IMR-90 (cell line): ENCODE results near the gene GAD2. TPM values are rescaled to one million over a fixed set of nuclear protein-coding genes. Genes with fewer than 3 reads are reported as not detected.

Source experiments
- ATAC-seq: fragments of 200-7000 bp; cut with Tn5 transposase; 2 replicates; pipeline ENCODE4 v1.9.1; 2020; ENCODE audit warnings: low read depth, mild to moderate bottlenecking, moderate library complexity
- BruUV-seq: library from RNA; stranded (reverse); fragments of 400-500 nt; replicated peaks from 2 replicates; lab custom pipeline; 2021; lab: Mats Ljungman, UMichigan
- CTCF ChIA-PET: fragments of 300-600 bp; formaldehyde crosslinking; extraction: SDS; loops from one replicate; lab custom pipeline; 2021; ENCODE audit warnings: antibody characterized with exemption; lab: Yijun Ruan, JAX
- POLR2A ChIA-PET: fragments of 300-600 bp; sonication (Branson Sonifier 250); formaldehyde crosslinking; loops from one replicate; lab custom pipeline; 2022; ENCODE audit warnings: antibody characterized with exemption; ENCODE audit not compliant: unreplicated experiment; lab: Charles Lee
- DNase-seq: peaks from one replicate; pipeline ENCODE4 v3.0.0; 2013
- H2AFZ ChIP-seq: replicated peaks from 2 replicates; pipeline ENCODE3; 2013; ENCODE audit warnings: low read length, mild to moderate bottlenecking; ENCODE audit not compliant: poor library complexity
- H2AK5ac ChIP-seq: 2 replicates; pipeline ENCODE4 v1.6.1; 2013; ENCODE audit warnings: low read depth, low read length, inconsistent platforms
- H2AK9ac ChIP-seq: replicated peaks from 2 replicates; pipeline ENCODE3; 2013; ENCODE audit warnings: mild to moderate bottlenecking, low read depth, low read length, moderate library complexity; ENCODE audit not compliant: poor library complexity
- H2BK120ac ChIP-seq: 2 replicates; pipeline ENCODE4 v1.6.1; 2013; ENCODE audit warnings: low read depth, low read length, inconsistent platforms
- H2BK15ac ChIP-seq: 3 replicates; pipeline ENCODE4 v1.6.1; 2013; ENCODE audit warnings: low read depth, low read length, inconsistent platforms
- H2BK20ac ChIP-seq: 2 replicates; pipeline ENCODE4 v1.6.1; 2013; ENCODE audit warnings: low read depth, mild to moderate bottlenecking, inconsistent platforms, low read length, moderate library complexity
- H2BK5ac ChIP-seq: 2 replicates; pipeline ENCODE4 v1.6.1; 2013; ENCODE audit warnings: mild to moderate bottlenecking, low read depth, low read length, inconsistent platforms; ENCODE audit not compliant: poor library complexity, severe bottlenecking
- H3K14ac ChIP-seq: replicated peaks from 2 replicates; pipeline ENCODE4 v1.6.1; 2013; ENCODE audit warnings: low read depth, low read length, inconsistent platforms
- H3K18ac ChIP-seq: 2 replicates; pipeline ENCODE4 v1.6.1; 2013; ENCODE audit warnings: low read depth, low read length, control low read depth
- H3K23ac ChIP-seq: 2 replicates; pipeline ENCODE4 v1.6.1; 2013; ENCODE audit warnings: low read depth, low read length, inconsistent platforms
- H3K27ac ChIP-seq: 2 replicates; pipeline ENCODE4 v1.5.1; 2013; ENCODE audit warnings: mild to moderate bottlenecking, control low read depth, low read length; ENCODE audit not compliant: insufficient read depth
- H3K27me3 ChIP-seq: 2 replicates; pipeline ENCODE4 v1.6.1; 2013; ENCODE audit warnings: low read length; ENCODE audit not compliant: control insufficient read depth, insufficient read depth
- H3K36me3 ChIP-seq: 2 replicates; pipeline ENCODE4 v1.6.1; 2013; ENCODE audit warnings: low read length, mixed read lengths; ENCODE audit not compliant: control insufficient read depth, insufficient read depth
- H3K4ac ChIP-seq: 2 replicates; pipeline ENCODE4 v1.6.1; 2013; ENCODE audit warnings: low read depth, low read length, inconsistent platforms
- H3K4me1 ChIP-seq: 2 replicates; pipeline ENCODE4 v1.6.1; 2013; ENCODE audit warnings: low read length, mixed read lengths; ENCODE audit not compliant: control insufficient read depth, insufficient read depth
- H3K4me2 ChIP-seq: 2 replicates; pipeline ENCODE4 v1.6.1; 2013; ENCODE audit warnings: low read depth, mild to moderate bottlenecking, control low read depth, low read length, moderate library complexity
- H3K4me3 ChIP-seq: 2 replicates; pipeline ENCODE4 v1.5.1; 2013; ENCODE audit warnings: low read depth, mild to moderate bottlenecking, control low read depth, low read length, moderate library complexity; ENCODE audit not compliant: insufficient read depth
- H3K56ac ChIP-seq: 2 replicates; pipeline ENCODE4 v1.6.1; 2013; ENCODE audit warnings: low read length, inconsistent platforms; ENCODE audit not compliant: insufficient read depth; ENCODE audit errors: extremely low read depth
- H3K79me1 ChIP-seq, 2 experiments: 2 replicates each; pipeline ENCODE4 v1.6.1; 2013; ENCODE audit warnings: low read length in 2 of 2, inconsistent platforms in 1 of 2, low read depth in 1 of 2
- H3K9ac ChIP-seq: 2 replicates; pipeline ENCODE4 v1.6.1; 2013; ENCODE audit warnings: low read depth, low read length, control low read depth
- H3K9me1 ChIP-seq: 2 replicates; pipeline ENCODE4 v1.6.1; 2013; ENCODE audit warnings: low read length, inconsistent platforms; ENCODE audit not compliant: insufficient read depth
- H3K9me3 ChIP-seq: 2 replicates; pipeline ENCODE4 v1.6.1; 2013; ENCODE audit warnings: low read length; ENCODE audit not compliant: control insufficient read depth, insufficient read depth
- H4K20me1 ChIP-seq: 2 replicates; pipeline ENCODE4 v1.6.1; 2013; ENCODE audit warnings: low read length, inconsistent platforms; ENCODE audit not compliant: insufficient read depth
- H4K5ac ChIP-seq: 2 replicates; pipeline ENCODE4 v1.6.1; 2013; ENCODE audit warnings: mild to moderate bottlenecking, low read depth, low read length, control low read depth
- H4K8ac ChIP-seq, 2 experiments: 2 replicates each; pipeline ENCODE4 v1.6.1; 2013; ENCODE audit warnings: low read depth in 2 of 2, low read length in 2 of 2, control low read depth in 1 of 2, inconsistent platforms in 1 of 2
- H4K91ac ChIP-seq: 2 replicates; pipeline ENCODE4 v1.6.1; 2013; ENCODE audit warnings: low read depth, low read length, inconsistent platforms; ENCODE audit not compliant: insufficient read depth
- CEBPB ChIP-seq: IDR thresholded peaks from 2 replicates; pipeline ENCODE4 v1.6.1; 2012; ENCODE audit warnings: low read depth, low read length, improper control_type of control experiment
- ELK1 ChIP-seq: fragments of 150-350 bp; IDR thresholded peaks from 2 replicates; pipeline ENCODE4 v1.6.1; 2016; ENCODE audit warnings: low read depth, mild to moderate bottlenecking, low read length, moderate library complexity, borderline replicate concordance
- FOS ChIP-seq: fragments of 150-350 bp; IDR thresholded peaks from 2 replicates; pipeline ENCODE4 v1.6.1; 2016; ENCODE audit warnings: low read depth, low read length
- MAZ ChIP-seq: IDR thresholded peaks from 2 replicates; pipeline ENCODE4 v1.6.1; 2012; ENCODE audit warnings: low read depth, mild to moderate bottlenecking, low read length, improper control_type of control experiment, moderate library complexity, borderline replicate concordance
- RAD21 ChIP-seq: IDR thresholded peaks from 2 replicates; pipeline ENCODE4 v1.6.1; 2012; ENCODE audit warnings: low read length, improper control_type of control experiment
- WGBS, 2 experiments: methylation state at CpG; one replicate each; pipeline versions ENCODE4 v1.1.5 to v1.1.7; 2013; ENCODE audit warnings: missing lambda C conversion rate in 2 of 2; ENCODE audit not compliant: insufficient read length in 1 of 2; ENCODE audit errors: extremely low coverage in 2 of 2; 5-methylcytosine and 5-hydroxymethylcytosine counted together
- dilution Hi-C: fragments of 300-500 bp; cut with HindIII; formaldehyde crosslinking; loops from one replicate; pipeline ENCODE4 v1.14.3; 2018; ENCODE audit warnings: low sequenced_read_pairs; ENCODE audit not compliant: unreplicated experiment
- in situ Hi-C: fragments of 300-500 bp; cut with MboI; formaldehyde crosslinking; loops from 3 replicates; pipeline ENCODE4 v1.14.3; 2019; ENCODE audit warnings: low sequenced_read_pairs, inconsistent platforms, mixed read lengths
- intact Hi-C: fragments of 100-400 bp; cut with micrococcal nuclease; formaldehyde crosslinking; loops from 2 replicates; pipeline ENCODE4 v1.10.0; 2022
- polyA plus RNA-seq, 3 experiments: library from polyadenylated mRNA; depleted of rRNA; stranded (reverse); fragments of >200 nt; gene quantifications; 2 replicates each; pipeline ENCODE4 v1.2.3, GENCODE V29; 2012; ENCODE audit warnings: low replicate concordance in 1 of 3
- total RNA-seq: library from RNA; depleted of rRNA; stranded (reverse); fragments of >200 nt; gene quantifications from 2 replicates; pipeline ENCODE4 v1.2.3, GENCODE V29; 2012
- TF ChIP-seq, protein P1 (sequence below): fragments of 150-350 bp; IDR thresholded peaks from 2 replicates; pipeline ENCODE4 v1.6.1; 2017; ENCODE audit warnings: mild to moderate bottlenecking, antibody characterized with exemption, low read length, low read depth
- TF ChIP-seq, protein P2 (sequence below): conservative IDR thresholded peaks from 2 replicates; pipeline ENCODE4 v1.5.1; 2012; ENCODE audit warnings: mild to moderate bottlenecking, low read depth, low read length, improper control_type of control experiment

The GAD2 gene
- total and polyA plus RNA-seq, 2 of the 4 experiments (the other 2 are of a cell fraction) = not detected

DNA sequence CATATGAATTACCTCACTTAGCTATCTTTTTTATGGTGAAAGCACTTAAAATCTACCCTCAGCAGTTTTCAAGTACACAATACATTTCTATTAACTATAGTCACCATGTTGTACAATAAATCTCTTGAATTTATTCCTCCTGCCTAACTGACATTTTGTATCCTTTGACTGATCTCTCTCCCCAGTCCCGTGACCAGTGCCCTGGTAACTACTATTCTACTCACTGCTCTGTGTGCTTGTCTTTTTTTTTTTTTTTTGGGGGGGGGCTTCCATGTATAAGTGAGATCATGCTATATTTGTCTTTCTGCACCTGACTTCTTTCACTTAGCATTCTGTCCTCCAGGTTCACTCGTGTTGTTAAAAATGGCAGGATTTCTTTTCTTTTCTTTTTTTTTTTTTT lies 11.4 kb upstream of the GAD2 start:
- H3K23ac ChIP-seq = no peak overlapping the region
- H2BK15ac ChIP-seq = no peak overlapping the region
- H3K18ac ChIP-seq = no peak overlapping the region
- CTCF ChIA-PET = no interaction called here
- no peak overlapping the region for H2BK5ac ChIP-seq
- no peak overlapping the region for H2AFZ ChIP-seq
- H4K5ac ChIP-seq = no peak overlapping the region
- DNase-seq (no peak), ATAC-seq (no peak)
- H2AK5ac ChIP-seq = no peak overlapping the region
- dilution Hi-C loops = no loop called here
- no peak overlapping the region for H2AK9ac ChIP-seq
- TF ChIP-seq, protein P1, sequence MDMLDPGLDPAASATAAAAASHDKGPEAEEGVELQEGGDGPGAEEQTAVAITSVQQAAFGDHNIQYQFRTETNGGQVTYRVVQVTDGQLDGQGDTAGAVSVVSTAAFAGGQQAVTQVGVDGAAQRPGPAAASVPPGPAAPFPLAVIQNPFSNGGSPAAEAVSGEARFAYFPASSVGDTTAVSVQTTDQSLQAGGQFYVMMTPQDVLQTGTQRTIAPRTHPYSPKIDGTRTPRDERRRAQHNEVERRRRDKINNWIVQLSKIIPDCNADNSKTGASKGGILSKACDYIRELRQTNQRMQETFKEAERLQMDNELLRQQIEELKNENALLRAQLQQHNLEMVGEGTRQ = no peak
- TF ChIP-seq RAD21 (no peak), CEBPB (no peak), MAZ (no peak), FOS (no peak), ELK1 (no peak)
- TF ChIP-seq, protein P2, sequence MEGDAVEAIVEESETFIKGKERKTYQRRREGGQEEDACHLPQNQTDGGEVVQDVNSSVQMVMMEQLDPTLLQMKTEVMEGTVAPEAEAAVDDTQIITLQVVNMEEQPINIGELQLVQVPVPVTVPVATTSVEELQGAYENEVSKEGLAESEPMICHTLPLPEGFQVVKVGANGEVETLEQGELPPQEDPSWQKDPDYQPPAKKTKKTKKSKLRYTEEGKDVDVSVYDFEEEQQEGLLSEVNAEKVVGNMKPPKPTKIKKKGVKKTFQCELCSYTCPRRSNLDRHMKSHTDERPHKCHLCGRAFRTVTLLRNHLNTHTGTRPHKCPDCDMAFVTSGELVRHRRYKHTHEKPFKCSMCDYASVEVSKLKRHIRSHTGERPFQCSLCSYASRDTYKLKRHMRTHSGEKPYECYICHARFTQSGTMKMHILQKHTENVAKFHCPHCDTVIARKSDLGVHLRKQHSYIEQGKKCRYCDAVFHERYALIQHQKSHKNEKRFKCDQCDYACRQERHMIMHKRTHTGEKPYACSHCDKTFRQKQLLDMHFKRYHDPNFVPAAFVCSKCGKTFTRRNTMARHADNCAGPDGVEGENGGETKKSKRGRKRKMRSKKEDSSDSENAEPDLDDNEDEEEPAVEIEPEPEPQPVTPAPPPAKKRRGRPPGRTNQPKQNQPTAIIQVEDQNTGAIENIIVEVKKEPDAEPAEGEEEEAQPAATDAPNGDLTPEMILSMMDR = no peak
- intact Hi-C loops = no loop called here
- no peak overlapping the region for H2BK20ac ChIP-seq
- H3K27me3 ChIP-seq = no peaks in the 10 kb centered on the region
- no peak overlapping the region for H2BK120ac ChIP-seq
- H3K14ac ChIP-seq = no peak overlapping the region
- BruUV-seq = no TSS peak
- H4K91ac ChIP-seq = no peak overlapping the region
- no peak overlapping the region for H3K4me2 ChIP-seq
- in situ Hi-C loops = no loop called here
- H3K9ac ChIP-seq = no peak overlapping the region
- H3K79me1 ChIP-seq = no peaks in the 10 kb centered on the region
- H3K9me3 ChIP-seq = no peaks in the 10 kb centered on the region
- H3K56ac ChIP-seq = no peak overlapping the region
- H3K4me3 ChIP-seq = no peak overlapping the region
- WGBS, 2 experiments = no CpG with 5 or more reads among the region's 2 CpGs
- H4K20me1 ChIP-seq = no peaks in the 10 kb centered on the region
- H3K4ac ChIP-seq = no peak overlapping the region
- no peaks in the 10 kb centered on the region for H3K36me3 ChIP-seq
- no peaks in the 10 kb centered on the region for H3K4me1 ChIP-seq
- no peak overlapping the region for H3K27ac ChIP-seq
- POLR2A ChIA-PET = no interaction called here
- no peaks in the 10 kb centered on the region for H3K9me1 ChIP-seq
- no peak overlapping the region for H4K8ac ChIP-seq
